ENCODE results near the gene SPTAN1. TPM values are rescaled to one million over a fixed set of nuclear protein-coding genes. Genes with fewer than 3 reads are reported as not detected.
"Not testable (repeated sequence)": the region's sequence is repeated elsewhere in the genome, so short reads cannot be mapped to it uniquely, and the experiment has no call there.

SPTAN1 gene
- total RNA-seq: 376 to 419 TPM (median 378 TPM) in 3 replicates
- long read RNA-seq, full-length matches to known transcripts: 84 of 196 reads
- long read RNA-seq, partial matches to known transcripts: 95 of 196 reads
- long read RNA-seq, other reads (novel, unspliced or antisense): 17 of 196 reads

DNA sequence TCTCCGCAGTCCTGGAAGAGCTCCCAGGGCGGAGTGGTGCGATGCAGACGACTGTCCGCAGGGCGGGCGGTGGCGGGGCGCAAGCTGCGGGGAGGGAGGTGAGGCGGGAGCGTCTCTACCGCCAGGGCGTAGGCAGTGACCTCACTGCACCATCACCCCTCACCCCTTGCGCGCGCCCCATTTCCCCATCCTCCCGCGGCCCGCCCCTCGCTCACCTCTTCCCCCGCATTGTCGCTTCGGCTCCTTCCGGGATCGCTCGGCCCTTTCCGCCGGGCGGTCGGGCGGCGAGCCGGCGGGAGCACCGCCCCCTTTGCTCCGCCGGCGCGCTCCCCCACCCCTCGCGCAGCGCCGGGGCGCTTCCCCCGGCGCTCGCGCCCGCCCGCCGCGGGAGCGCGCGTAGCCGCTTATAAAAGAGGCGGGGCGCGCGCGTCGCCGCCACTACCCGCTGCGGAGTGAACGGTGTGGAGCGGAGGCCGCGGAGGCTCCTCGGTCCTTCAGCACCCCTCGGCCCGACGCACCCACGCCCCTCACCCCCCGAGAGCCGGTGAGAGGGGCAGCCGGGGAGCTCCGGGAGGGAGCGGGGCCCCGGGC is at the start of gene SPTAN1:
SPTAN1 (plus strand) TSS at position 435 of the 591 bp plus-strand sequence. CDS start 14,154 bp downstream, outside the sequence.
- H3K4me1 Mint-ChIP-seq (ENCODE audit: low read depth): peaks cover 40% of the 10 kb centered on the region
- peak within 1 kb of the TSS; percentile 95 for H3K4me3 Mint-ChIP-seq (ENCODE audit: unreplicated experiment)
- no peaks in the 10 kb centered on the region for H3K9me3 Mint-ChIP-seq (ENCODE audit: low read depth)
- H3K27me3 Mint-ChIP-seq (ENCODE audit: low read depth): no peaks in the 10 kb centered on the region
- peak; percentile 95 for DNase-seq (ENCODE audit: low spot score)
- peak; percentile 22 for TF ChIP-seq CTCF (IDR thresholded peaks at IDR 0.05)
- no peaks in the 10 kb centered on the region for H3K36me3 Mint-ChIP-seq (ENCODE audit: low read depth)
- peak within 1 kb of the TSS; percentile 98 for H3K27ac Mint-ChIP-seq (ENCODE audit: unreplicated experiment)

DNA sequence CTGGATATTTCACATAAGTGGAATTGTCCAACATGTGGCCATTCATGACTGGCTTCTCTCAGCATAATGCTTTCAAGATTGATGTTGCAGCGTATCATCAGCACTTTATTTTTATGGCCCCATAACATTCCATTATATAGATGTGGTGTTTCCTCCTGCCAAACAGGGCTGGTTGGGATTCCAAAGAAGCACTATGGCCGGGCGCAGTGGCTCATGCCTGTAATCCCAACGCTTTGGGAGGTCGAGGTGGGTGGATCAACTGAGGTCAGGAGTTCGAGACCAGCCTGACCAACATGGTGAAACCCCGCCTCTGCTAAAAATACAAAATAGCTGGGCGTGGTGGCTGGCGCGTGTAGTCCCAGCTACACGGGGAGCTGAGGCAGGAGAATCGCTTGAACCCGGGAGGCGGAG is 49.0 kb upstream of the SPTAN1 start:
- peaks cover 39% of the 10 kb centered on the region for H3K4me1 Mint-ChIP-seq (ENCODE audit: low read depth)
- not testable (repeated sequence) for H3K27me3 Mint-ChIP-seq (ENCODE audit: low read depth); H3K27ac Mint-ChIP-seq (ENCODE audit: unreplicated experiment); H3K9me3 Mint-ChIP-seq (ENCODE audit: low read depth)
- DNase-seq (ENCODE audit: low spot score): peak; percentile 24
- peaks cover 13% of the 10 kb centered on the region for H3K36me3 Mint-ChIP-seq (ENCODE audit: low read depth)
- peak overlapping the region; percentile 98 for H3K4me3 Mint-ChIP-seq (ENCODE audit: unreplicated experiment)

DNA sequence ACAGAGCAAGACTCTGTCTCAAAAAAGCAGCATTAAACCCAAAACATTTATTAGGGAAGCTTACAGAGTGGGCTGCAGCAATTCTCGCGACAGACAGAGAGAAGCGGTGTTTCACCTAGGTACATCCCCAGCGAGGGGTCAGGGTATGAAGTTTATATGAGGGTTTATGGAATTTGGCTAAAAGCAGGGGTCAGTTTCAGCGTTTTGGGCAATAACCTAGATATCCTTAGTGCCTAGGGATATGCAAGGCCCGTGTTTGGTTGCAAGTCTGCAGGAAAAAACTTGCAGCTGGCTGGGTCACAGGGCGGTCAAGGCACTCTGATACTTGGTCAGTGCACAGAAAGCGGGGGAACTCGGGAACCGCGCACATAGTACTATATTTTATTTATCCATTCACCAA is 48.5 kb upstream of the SPTAN1 start:
- Mint-ChIP-seq H3K9me3 (ENCODE audit: low read depth) (no peaks in the 10 kb centered on the region), H3K27me3 (ENCODE audit: low read depth) (no peaks in the 10 kb centered on the region), H3K4me3 (ENCODE audit: unreplicated experiment) (peak overlapping the region; percentile 98), H3K36me3 (ENCODE audit: low read depth) (peaks cover 10% of the 10 kb centered on the region), H3K27ac (ENCODE audit: unreplicated experiment) (peak overlapping the region; percentile 41), H3K4me1 (ENCODE audit: low read depth) (peaks cover 39% of the 10 kb centered on the region)
- DNase-seq (ENCODE audit: low spot score): peak; percentile 13
- no peak for TF ChIP-seq CTCF (IDR thresholded peaks at IDR 0.05)

DNA sequence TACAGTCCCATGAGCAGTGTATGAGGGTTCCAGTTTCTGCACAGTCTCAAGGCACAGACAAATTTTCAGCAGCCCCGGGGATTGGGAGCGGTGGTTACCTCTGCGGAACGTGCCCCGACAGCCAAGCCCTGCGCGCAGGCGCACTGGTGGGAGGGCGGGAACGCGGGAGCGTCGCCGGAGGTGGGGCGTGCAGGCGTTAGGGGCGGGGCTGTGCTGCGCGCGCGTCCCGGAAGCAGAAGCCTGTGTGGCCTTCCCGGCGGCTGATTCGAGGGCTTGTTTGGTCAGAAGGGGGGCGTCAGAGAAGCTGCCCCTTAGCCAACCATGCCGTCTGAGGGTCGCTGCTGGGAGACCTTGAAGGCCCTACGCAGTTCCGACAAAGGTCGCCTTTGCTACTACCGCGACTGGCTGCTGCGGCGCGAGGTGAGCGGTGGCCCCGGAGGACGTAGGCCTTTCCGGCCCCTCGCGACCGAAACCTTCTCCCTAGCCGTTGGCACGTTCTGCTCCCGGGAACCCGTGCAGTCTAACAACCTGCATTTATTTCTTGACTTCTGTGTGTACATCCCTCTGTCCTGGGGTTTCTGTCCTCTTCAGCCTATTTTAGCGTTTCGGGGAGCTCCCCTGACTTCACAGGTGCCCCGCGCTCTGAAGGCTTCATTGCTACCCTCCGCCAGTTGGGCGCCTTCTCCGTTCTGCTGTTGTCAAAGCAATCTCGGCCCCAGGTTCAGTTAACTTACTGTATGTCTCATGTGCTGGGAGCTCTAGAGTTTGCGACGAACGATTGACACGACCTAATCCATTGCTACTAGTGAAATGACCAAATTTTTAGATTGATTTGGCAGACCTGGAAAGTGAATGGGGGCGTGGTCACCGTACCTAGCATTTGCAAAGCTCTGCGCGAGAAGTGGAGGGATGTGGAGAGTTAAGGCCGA is 47.6 kb upstream of the SPTAN1 start, which contains the start of gene GLE1:
GLE1 (plus strand) TSS at position 235 of the 929 bp plus-strand sequence; CDS start at position 322, 87 bp downstream.
- H3K4me1 Mint-ChIP-seq (ENCODE audit: low read depth): peaks cover 38% of the 10 kb centered on the region
- no peaks in the 10 kb centered on the region for H3K9me3 Mint-ChIP-seq (ENCODE audit: low read depth)
- DNase-seq (ENCODE audit: low spot score): peak; percentile 96
- H3K27ac Mint-ChIP-seq (ENCODE audit: unreplicated experiment): peak within 1 kb of the TSS; percentile 98
- no peaks in the 10 kb centered on the region for H3K27me3 Mint-ChIP-seq (ENCODE audit: low read depth)
- peaks cover 12% of the 10 kb centered on the region for H3K36me3 Mint-ChIP-seq (ENCODE audit: low read depth)
- H3K4me3 Mint-ChIP-seq (ENCODE audit: unreplicated experiment): peak within 1 kb of the TSS; percentile 98
- TF ChIP-seq CTCF (IDR thresholded peaks at IDR 0.05): no peak

GRCh38 chr9:128505414-128505765 is 47.0 kb upstream of the SPTAN1 start:
- no peak for DNase-seq (ENCODE audit: low spot score)
- Mint-ChIP-seq H3K27ac (ENCODE audit: unreplicated experiment) (peak overlapping the region; percentile 98), H3K4me1 (ENCODE audit: low read depth) (peaks cover 31% of the 10 kb centered on the region)

DNA sequence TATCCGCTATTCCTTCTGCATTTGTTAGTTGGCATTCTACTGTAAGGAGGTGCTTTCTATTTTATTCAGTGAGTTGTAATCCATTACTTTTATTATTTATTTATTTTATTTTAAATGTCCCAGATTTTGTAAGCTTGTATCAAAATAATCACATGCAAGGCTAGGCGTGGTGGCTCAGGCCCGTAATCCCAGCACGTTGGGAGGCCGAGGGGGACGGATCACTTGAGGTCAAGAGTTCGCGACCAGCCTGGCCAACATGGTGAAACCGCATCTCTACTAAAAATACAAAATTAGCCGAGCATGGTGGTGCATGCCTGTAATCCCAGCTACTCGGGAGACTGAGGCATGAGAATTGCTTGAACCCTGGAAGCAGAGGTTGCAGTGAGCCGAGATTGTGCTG is 46.5 kb upstream of the SPTAN1 start:
- H3K27ac Mint-ChIP-seq (ENCODE audit: unreplicated experiment); H3K9me3 Mint-ChIP-seq (ENCODE audit: low read depth): not testable (repeated sequence)

More at GRCh38 chr9:128505414-128505765, 47.0 kb upstream of the SPTAN1 start:
- Mint-ChIP-seq H3K36me3 (ENCODE audit: low read depth) (peaks cover 10% of the 10 kb centered on the region), H3K27me3 (ENCODE audit: low read depth) (no peaks in the 10 kb centered on the region), H3K9me3 (ENCODE audit: low read depth) (no peaks in the 10 kb centered on the region), H3K4me3 (ENCODE audit: unreplicated experiment) (peak overlapping the region; percentile 98)
- TF ChIP-seq CTCF (IDR thresholded peaks at IDR 0.05): no peak

More for the DNA sequence above, 46.5 kb upstream of the SPTAN1 start:
- H3K4me1 Mint-ChIP-seq (ENCODE audit: low read depth): peaks cover 26% of the 10 kb centered on the region
- not testable (repeated sequence) for H3K27me3 Mint-ChIP-seq (ENCODE audit: low read depth); H3K36me3 Mint-ChIP-seq (ENCODE audit: low read depth)
- DNase-seq (ENCODE audit: low spot score): peak; percentile 26
- peak overlapping the region; percentile 98 for H3K4me3 Mint-ChIP-seq (ENCODE audit: unreplicated experiment)
